Duodenal mucosa (tissue), 2 donors: ENCODE data around the gene ASF1B.
A peak's percentile ranks its signal among the peaks of the same experiment; 100 is the strongest.

ENCODE experiments used
- H3K27ac ChIP-seq: one replicate; pipeline ENCODE4 v1.7.0; 2013; ENCODE audit warnings: low read depth, low read length
- H3K27me3 ChIP-seq, 2 donors: one replicate each; pipeline ENCODE4 v1.7.0; 2013; ENCODE audit warnings: low read length in 2 of 2, control low read depth in 1 of 2; ENCODE audit not compliant: insufficient read depth in 2 of 2, control insufficient read depth in 1 of 2
- H3K36me3 ChIP-seq, 2 donors: one replicate each; pipeline ENCODE4 v1.7.0; 2013; ENCODE audit warnings: low read length in 2 of 2, control low read depth in 1 of 2; ENCODE audit not compliant: insufficient read depth in 2 of 2, control insufficient read depth in 1 of 2
- H3K4me1 ChIP-seq, 2 donors: one replicate each; pipeline ENCODE4 v1.7.0; 2013; ENCODE audit warnings: low read length in 2 of 2, control low read depth in 1 of 2; ENCODE audit not compliant: insufficient read depth in 2 of 2, control insufficient read depth in 1 of 2
- H3K4me3 ChIP-seq, 2 donors: one replicate each; pipeline ENCODE4 v1.7.0; 2013; ENCODE audit warnings: low read length in 2 of 2, low read depth in 1 of 2
- H3K9ac ChIP-seq, 2 donors: one replicate each; pipeline ENCODE4 v1.7.0; 2013; ENCODE audit warnings: low read length in 2 of 2, low read depth in 1 of 2
- H3K9me3 ChIP-seq, 2 donors: one replicate each; pipeline ENCODE4 v1.7.0; 2013; ENCODE audit warnings: low read length in 2 of 2, control low read depth in 1 of 2; ENCODE audit not compliant: control insufficient read depth in 1 of 2

The ASF1B gene

GRCh38 chr19:14073925-14074838 lies 62.2 kb downstream of the ASF1B start:
- H3K4me1 ChIP-seq: peaks cover 3 to 27% of the 10 kb centered on the region in 2 donors

GRCh38 chr19:14073261-14073924 lies 63.0 kb downstream of the ASF1B start:
- Histone ChIP-seq H3K27me3 (no peaks in the 10 kb centered on the region), H3K36me3 (no peaks in the 10 kb centered on the region), H3K9me3 (no peaks in the 10 kb centered on the region), H3K4me1 (peaks cover 3 to 27% of the 10 kb centered on the region in 2 donors), H3K9ac (peak overlapping the region; percentile 94 to 98), H3K27ac (peak overlapping the region; percentile 97), H3K4me3 (peak overlapping the region; percentile 78 to 97)

More at GRCh38 chr19:14073925-14074838, 62.2 kb downstream of the ASF1B start:
- no peaks in the 10 kb centered on the region for H3K27me3 ChIP-seq
- H3K9ac ChIP-seq: peak overlapping the region; percentile 94 to 98
- H3K27ac ChIP-seq: peak overlapping the region; percentile 93
- no peaks in the 10 kb centered on the region for H3K9me3 ChIP-seq
- no peaks in the 10 kb centered on the region for H3K36me3 ChIP-seq
- H3K4me3 ChIP-seq: peak overlapping the region; percentile 67 to 97

GRCh38 chr19:14072535-14073260 lies 63.7 kb downstream of the ASF1B start, which contains the start of gene MISP3:
Gene MISP3 (plus strand): TSS chr19:14072786. CDS start chr19:14073310, 524 bp downstream.
- H3K27me3 ChIP-seq: no peaks in the 10 kb centered on the region
- H3K36me3 ChIP-seq: no peaks in the 10 kb centered on the region
- H3K9me3 ChIP-seq: no peaks in the 10 kb centered on the region
- H3K4me1 ChIP-seq: peaks cover 3 to 27% of the 10 kb centered on the region in 2 donors
- peak within 1 kb of the TSS; percentile 94 to 98 for H3K9ac ChIP-seq
- peak within 1 kb of the TSS; percentile 97 for H3K27ac ChIP-seq
- H3K4me3 ChIP-seq: peak within 1 kb of the TSS; percentile 78 to 97

GRCh38 chr19:14070268-14071050 lies 65.9 kb downstream of the ASF1B start:
- H3K36me3 ChIP-seq: no peaks in the 10 kb centered on the region
- H3K27me3 ChIP-seq: no peaks in the 10 kb centered on the region
- H3K4me1 ChIP-seq: peaks cover 3 to 26% of the 10 kb centered on the region in 2 donors
- no peak overlapping the region for H3K27ac ChIP-seq
- no peaks in the 10 kb centered on the region for H3K9me3 ChIP-seq
- no peak overlapping the region for H3K4me3 ChIP-seq
- no peak overlapping the region for H3K9ac ChIP-seq
